Heart left ventricle (tissue), 13 donors: ENCODE results near the gene TPST1.

Experiments used
- CTCF ChIP-seq, 12 donors: fragments of 200-600 bp; sonication (generic) in 4 of 12; IDR thresholded peaks; one replicate each; pipeline versions ENCODE4 v1.5.0 to v1.8.0; 2018 to 2022; ENCODE audit warnings: antibody characterized with exemption in 12 of 12, mild to moderate bottlenecking in 5 of 12
- POLR2A ChIP-seq, 2 donors: fragments of 450-650 bp; IDR thresholded peaks; one replicate each; pipeline ENCODE4 v1.6.1; 2017; ENCODE audit warnings: antibody characterized with exemption in 2 of 2, mild to moderate bottlenecking in 2 of 2, moderate library complexity in 2 of 2
- donor health status: ischemic (EF 13 %, LVEDD 7.1; RV severe dilation, severe dysfunction).
- donor health status: DM: no; HTN: yes; CAD: no.
- donor health status: DM: no; HTN: no; CAD: no.
- donor health status: ischemic (EF 25% LVEDD 6.9; RV normal size, moderate dysfunction).
- donor health status: ischemic (EF 25% LVEDD 5.7; RV mildly dilated, moderate dysfunction).
- donor health status: ischemic (EF 35%, LVEDD 5.7; RV mildly dilated, moderate dysfunction).
- donor health status: nonischemic (EF 11% LVEDD 7.7; RV severe dilation, severe dysfunction).
- donor health status: DM: yes; HTN: yes; CAD: no.
- donor health status: PGD.
- donor health status: ischemic (EF 29% LVEDD 5.4; RV normal size, mild dysfunction).
- donor health status: nonischemic (EF 23%, LVEDD 6.1; RV moderate dilation, normal function).

- TF ChIP-seq CTCF (IDR thresholded peaks at IDR 0.05) = no peak
- no peak for TF ChIP-seq POLR2A (IDR thresholded peaks at IDR 0.05)
Measured at GRCh38 chr7:66301249-66301648, 96.1 kb downstream of the TPST1 start.
